ENCODE measurements around the gene USP7. TPM values are rescaled to one million over a fixed set of nuclear protein-coding genes. Genes with fewer than 3 reads are reported as not detected.

The USP7 gene
- total RNA-seq, 1 donor from 2014 or later: 159 TPM

DNA sequence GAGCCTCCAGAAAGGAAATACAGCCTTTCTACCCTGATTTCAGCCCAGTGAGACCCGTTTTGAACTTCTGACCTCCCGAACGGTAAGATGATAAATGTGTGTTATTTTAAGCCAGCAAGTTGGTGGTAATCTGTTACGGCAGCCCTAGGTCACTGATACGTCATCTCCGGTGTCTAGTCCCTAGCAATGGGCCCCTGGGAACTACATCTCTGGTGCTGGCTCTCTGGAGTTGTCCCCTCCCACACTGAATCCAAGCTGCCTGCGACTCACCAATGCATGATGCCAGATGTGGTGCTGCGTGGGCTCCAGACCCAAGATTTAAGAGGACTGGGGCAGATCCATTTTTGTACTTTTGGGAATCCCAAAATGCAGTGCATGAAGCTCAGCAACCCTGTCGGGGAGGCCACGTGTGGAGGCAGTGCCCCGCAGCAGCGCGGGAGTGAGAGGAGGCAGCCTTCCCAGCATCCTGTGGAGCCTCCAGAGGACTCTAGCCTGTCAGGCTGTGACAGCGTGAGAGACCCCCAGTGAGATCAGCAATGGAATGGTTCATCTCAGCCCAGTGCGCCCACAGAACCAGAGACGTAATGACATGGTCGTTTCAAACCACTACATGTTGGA lies 43.6 kb upstream of the USP7 start:
- Mint-ChIP-seq H3K4me1 (ENCODE audit: low read depth) (peaks cover 4% of the 10 kb centered on the region), H3K36me3 (ENCODE audit: insufficient read depth) (no peaks in the 10 kb centered on the region), H3K27me3 (peaks cover 3% of the 10 kb centered on the region), H3K9me3 (ENCODE audit: low read depth) (no peaks in the 10 kb centered on the region), H3K4me3 (ENCODE audit: low read depth) (no peak overlapping the region), H3K27ac (no peak overlapping the region)
- no peak for DNase-seq (ENCODE audit: low spot score, unreplicated experiment)
- no peak for TF ChIP-seq CTCF (IDR thresholded peaks at IDR 0.05; ENCODE audit: unreplicated experiment)

DNA sequence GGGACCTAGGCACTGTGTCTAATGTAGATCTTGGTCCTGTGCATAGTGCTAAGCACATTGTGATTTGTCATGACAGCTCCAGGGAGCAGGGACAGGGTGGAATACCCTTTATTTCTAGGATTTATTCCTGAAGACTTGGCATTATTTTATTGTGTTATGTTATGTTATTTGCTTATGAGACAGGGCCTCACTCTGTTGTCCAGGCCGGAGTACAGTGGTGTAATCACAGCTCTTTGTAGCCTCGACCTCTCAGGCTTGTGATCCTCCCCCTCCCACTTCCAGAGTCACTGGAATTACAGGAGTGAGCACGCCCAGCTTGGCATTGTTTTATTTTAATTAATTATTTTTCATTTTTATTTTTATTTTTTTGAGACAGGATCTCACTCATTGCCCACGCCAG lies 40.5 kb upstream of the USP7 start:
- Mint-ChIP-seq H3K4me1 (ENCODE audit: low read depth) (peaks cover 4% of the 10 kb centered on the region), H3K9me3 (ENCODE audit: low read depth) (no peaks in the 10 kb centered on the region), H3K27ac (no peak overlapping the region), H3K27me3 (no peaks in the 10 kb centered on the region), H3K36me3 (ENCODE audit: insufficient read depth) (no peaks in the 10 kb centered on the region), H3K4me3 (ENCODE audit: low read depth) (no peak overlapping the region)
- DNase-seq (ENCODE audit: low spot score, unreplicated experiment): no peak
- no peak for TF ChIP-seq CTCF (IDR thresholded peaks at IDR 0.05; ENCODE audit: unreplicated experiment)

- H3K9me3 Mint-ChIP-seq (ENCODE audit: low read depth): no peaks in the 10 kb centered on the region
- no peak for TF ChIP-seq CTCF (IDR thresholded peaks at IDR 0.05; ENCODE audit: unreplicated experiment)
Observed at GRCh38 chr16:9003763-9004162, 40.1 kb upstream of the USP7 start.

GRCh38 chr16:9003322-9003721 lies 39.6 kb upstream of the USP7 start:
- no peaks in the 10 kb centered on the region for H3K36me3 Mint-ChIP-seq (ENCODE audit: insufficient read depth)
- DNase-seq (ENCODE audit: low spot score, unreplicated experiment): no peak
- no peak overlapping the region for H3K27ac Mint-ChIP-seq
- no peak overlapping the region for H3K4me3 Mint-ChIP-seq (ENCODE audit: low read depth)
- H3K4me1 Mint-ChIP-seq (ENCODE audit: low read depth): peaks cover 4% of the 10 kb centered on the region
- no peaks in the 10 kb centered on the region for H3K27me3 Mint-ChIP-seq
- TF ChIP-seq CTCF (IDR thresholded peaks at IDR 0.05; ENCODE audit: unreplicated experiment): no peak
- no peaks in the 10 kb centered on the region for H3K9me3 Mint-ChIP-seq (ENCODE audit: low read depth)

More at GRCh38 chr16:9003763-9004162, 40.1 kb upstream of the USP7 start:
- no peak for DNase-seq (ENCODE audit: low spot score, unreplicated experiment)
- no peaks in the 10 kb centered on the region for H3K27me3 Mint-ChIP-seq
- H3K4me3 Mint-ChIP-seq (ENCODE audit: low read depth): no peak overlapping the region
- H3K27ac Mint-ChIP-seq: no peak overlapping the region
- peaks cover 4% of the 10 kb centered on the region for H3K4me1 Mint-ChIP-seq (ENCODE audit: low read depth)
- H3K36me3 Mint-ChIP-seq (ENCODE audit: insufficient read depth): no peaks in the 10 kb centered on the region

GRCh38 chr16:9002042-9002441 lies 38.3 kb upstream of the USP7 start:
- no peaks in the 10 kb centered on the region for H3K27me3 Mint-ChIP-seq
- H3K4me3 Mint-ChIP-seq (ENCODE audit: low read depth): no peak overlapping the region
- DNase-seq (ENCODE audit: low spot score, unreplicated experiment): no peak
- H3K36me3 Mint-ChIP-seq (ENCODE audit: insufficient read depth): no peaks in the 10 kb centered on the region
- H3K27ac Mint-ChIP-seq: no peak overlapping the region
- no peaks in the 10 kb centered on the region for H3K9me3 Mint-ChIP-seq (ENCODE audit: low read depth)
- TF ChIP-seq CTCF (IDR thresholded peaks at IDR 0.05; ENCODE audit: unreplicated experiment): no peak
- peaks cover 4% of the 10 kb centered on the region for H3K4me1 Mint-ChIP-seq (ENCODE audit: low read depth)

Data from progenitor cell of endocrine pancreas (in vitro differentiated cells).